ENCODE results near the gene IRAK2.

Gene IRAK2

DNA sequence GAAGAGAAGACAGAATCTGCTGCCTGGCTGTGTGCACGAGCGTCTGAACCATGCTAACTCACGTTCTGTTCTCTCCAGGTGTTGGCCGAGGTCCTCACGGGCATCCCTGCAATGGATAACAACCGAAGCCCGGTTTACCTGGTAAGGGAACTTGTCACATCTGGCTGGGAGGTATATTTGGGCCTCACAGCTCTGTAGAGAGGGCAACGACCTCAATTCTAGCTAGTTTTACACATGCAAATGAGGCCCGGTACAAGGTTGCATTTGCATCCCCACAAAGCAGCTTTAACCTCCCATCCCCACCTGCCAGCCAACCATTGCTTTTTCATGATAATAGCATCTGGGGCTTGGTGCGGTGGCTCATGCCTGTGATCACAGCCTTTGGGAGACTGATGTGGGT is 61.6 kb downstream of the IRAK2 start:
- TF ChIP-seq, protein P1, sequence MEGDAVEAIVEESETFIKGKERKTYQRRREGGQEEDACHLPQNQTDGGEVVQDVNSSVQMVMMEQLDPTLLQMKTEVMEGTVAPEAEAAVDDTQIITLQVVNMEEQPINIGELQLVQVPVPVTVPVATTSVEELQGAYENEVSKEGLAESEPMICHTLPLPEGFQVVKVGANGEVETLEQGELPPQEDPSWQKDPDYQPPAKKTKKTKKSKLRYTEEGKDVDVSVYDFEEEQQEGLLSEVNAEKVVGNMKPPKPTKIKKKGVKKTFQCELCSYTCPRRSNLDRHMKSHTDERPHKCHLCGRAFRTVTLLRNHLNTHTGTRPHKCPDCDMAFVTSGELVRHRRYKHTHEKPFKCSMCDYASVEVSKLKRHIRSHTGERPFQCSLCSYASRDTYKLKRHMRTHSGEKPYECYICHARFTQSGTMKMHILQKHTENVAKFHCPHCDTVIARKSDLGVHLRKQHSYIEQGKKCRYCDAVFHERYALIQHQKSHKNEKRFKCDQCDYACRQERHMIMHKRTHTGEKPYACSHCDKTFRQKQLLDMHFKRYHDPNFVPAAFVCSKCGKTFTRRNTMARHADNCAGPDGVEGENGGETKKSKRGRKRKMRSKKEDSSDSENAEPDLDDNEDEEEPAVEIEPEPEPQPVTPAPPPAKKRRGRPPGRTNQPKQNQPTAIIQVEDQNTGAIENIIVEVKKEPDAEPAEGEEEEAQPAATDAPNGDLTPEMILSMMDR (IDR thresholded peaks at IDR 0.05; ENCODE audit: control extremely low read depth, extremely low read depth, low read depth, missing control alignments): no peak
- POLR2A ChIA-PET: no interaction called here
- CTCF ChIA-PET: interaction anchor here (0.7 to 1.5 kb wide), 9 partner anchors 12 to 239 kb away, joined by 3 to 6 read pairs (median 3); no protein-coding TSS in a partner anchor
- DNase-seq (ENCODE audit: extremely low spot score): no peak

DNA sequence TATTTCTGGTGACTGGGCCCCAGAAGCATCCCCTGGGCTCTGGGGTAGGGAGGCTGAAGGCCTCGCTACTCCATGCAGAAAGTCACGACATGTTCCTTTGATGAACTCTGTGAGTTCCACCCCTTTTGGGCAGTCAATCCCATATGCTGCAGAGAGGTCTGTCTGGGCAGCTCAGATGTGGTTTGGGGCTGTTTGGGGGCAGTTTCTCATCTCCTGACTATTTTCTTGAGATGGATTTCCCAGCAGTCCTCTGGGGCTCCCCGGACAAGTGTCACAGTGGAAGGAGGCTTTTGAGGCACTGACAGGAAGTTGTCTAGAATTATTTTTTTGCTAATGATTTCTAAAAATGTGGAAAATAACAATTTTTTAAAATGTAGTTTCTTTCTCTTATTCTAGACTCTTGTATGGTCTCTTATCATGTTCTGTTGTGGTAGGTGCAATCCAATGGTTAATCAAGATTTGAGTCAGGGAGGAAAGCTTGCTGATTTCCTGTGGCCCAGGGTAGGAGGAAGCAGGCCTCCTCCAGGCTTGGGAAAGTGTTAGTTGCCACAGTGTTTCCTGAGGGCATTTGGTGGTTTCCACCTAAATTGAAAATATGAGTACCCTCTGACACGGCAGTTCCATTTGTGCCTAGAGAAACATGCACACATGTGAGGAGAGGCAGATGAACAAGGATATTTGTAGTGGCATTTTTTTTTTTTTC is 63.7 kb downstream of the IRAK2 start:
- TF ChIP-seq, protein P1 (IDR thresholded peaks at IDR 0.05; ENCODE audit: control extremely low read depth, extremely low read depth, low read depth, missing control alignments): no peak
- ChIA-PET CTCF (interaction anchor here (1.0 to 1.2 kb wide), 2 partner anchors 9 to 33 kb away, joined by 3 read pairs; no protein-coding TSS in a partner anchor), POLR2A (no interaction called here)
- DNase-seq (ENCODE audit: extremely low spot score): no peak

DNA sequence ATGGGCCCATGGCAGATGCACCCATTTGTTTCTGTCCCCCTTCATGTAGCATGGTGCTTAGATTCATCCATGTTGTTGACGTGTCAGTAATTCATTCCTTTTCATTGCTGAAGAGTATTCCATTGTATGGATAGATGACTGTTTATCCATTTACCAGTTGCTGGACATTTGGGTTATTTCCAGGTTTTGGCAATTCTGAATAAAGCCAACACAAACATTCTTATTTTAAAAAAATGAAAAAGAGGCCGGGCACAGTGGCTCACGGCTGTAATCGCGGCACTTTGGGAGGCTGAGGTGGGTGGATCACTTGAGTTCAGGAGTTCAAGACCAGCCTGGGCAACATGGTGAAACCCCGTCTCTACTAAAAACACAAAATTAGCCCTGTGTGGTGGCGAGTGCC is 64.9 kb downstream of the IRAK2 start:
- CTCF ChIA-PET: interaction anchor here (1.7 to 2.1 kb wide), 2 partner anchors 12 to 18 kb away, joined by 4 to 8 read pairs; no protein-coding TSS in a partner anchor
- TF ChIP-seq, protein P1 (IDR thresholded peaks at IDR 0.05; ENCODE audit: control extremely low read depth, extremely low read depth, low read depth, missing control alignments): no peak
- POLR2A ChIA-PET: no interaction called here
- no peak for DNase-seq (ENCODE audit: extremely low spot score)

DNA sequence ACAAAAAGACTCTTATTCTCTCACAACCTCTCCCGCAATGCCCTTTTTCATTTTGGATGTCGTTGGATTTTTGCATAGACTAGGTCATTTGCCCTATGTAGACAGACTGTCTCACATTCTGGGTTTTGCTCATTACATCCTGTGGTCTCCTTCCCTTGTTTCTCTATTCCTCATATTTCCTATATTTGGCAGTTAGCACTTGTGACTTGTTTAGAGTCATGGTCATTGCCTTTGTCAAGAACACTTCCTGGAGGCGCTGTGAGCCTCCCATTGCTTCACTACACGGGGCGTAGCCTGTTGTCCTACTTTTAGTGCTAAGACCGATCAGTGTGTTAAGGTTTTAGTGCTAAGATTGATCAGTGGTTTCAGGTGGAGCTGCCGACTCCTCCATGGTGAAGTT is 67.4 kb downstream of the IRAK2 start:
- ChIA-PET CTCF (interaction anchor here (0.8 to 1.4 kb wide), 2 partner anchors 9 to 39 kb away, joined by 3 read pairs; no protein-coding TSS in a partner anchor), POLR2A (interaction anchor here (0.6 kb wide), 1 partner anchor 103 kb away, joined by 6 read pairs; no protein-coding TSS in a partner anchor)

DNA sequence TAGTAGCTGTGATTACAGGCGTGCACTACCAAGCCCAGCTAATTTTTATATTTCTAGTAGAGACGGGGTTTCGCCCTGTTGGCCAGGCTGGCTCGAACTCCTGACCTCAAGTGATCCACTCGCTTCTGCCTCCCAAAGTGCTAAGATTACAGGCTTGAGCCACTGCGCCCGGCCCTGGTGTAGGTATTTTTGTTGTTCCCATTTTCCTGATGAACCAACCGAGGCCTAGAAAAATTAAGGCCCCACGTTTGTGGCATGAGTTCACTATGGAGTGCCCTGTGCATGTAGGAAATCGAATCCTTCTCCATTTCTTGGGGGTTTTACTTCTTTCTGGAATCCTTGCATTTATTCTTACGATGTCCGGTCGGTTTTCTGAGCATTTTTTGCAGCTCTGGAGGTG is 69.3 kb downstream of the IRAK2 start:
- ChIA-PET CTCF (interaction anchor here (1.0 kb wide), 1 partner anchor 9 kb away, joined by 3 read pairs; no protein-coding TSS in a partner anchor), POLR2A (no interaction called here)
- no peak for DNase-seq (ENCODE audit: extremely low spot score)
- TF ChIP-seq, protein P1 (IDR thresholded peaks at IDR 0.05; ENCODE audit: control extremely low read depth, extremely low read depth, low read depth, missing control alignments): no peak

More for the DNA sequence above, 67.4 kb downstream of the IRAK2 start:
- TF ChIP-seq, protein P1 (IDR thresholded peaks at IDR 0.05; ENCODE audit: control extremely low read depth, extremely low read depth, low read depth, missing control alignments): no peak
- DNase-seq (ENCODE audit: extremely low spot score): peak; percentile 41

DNA sequence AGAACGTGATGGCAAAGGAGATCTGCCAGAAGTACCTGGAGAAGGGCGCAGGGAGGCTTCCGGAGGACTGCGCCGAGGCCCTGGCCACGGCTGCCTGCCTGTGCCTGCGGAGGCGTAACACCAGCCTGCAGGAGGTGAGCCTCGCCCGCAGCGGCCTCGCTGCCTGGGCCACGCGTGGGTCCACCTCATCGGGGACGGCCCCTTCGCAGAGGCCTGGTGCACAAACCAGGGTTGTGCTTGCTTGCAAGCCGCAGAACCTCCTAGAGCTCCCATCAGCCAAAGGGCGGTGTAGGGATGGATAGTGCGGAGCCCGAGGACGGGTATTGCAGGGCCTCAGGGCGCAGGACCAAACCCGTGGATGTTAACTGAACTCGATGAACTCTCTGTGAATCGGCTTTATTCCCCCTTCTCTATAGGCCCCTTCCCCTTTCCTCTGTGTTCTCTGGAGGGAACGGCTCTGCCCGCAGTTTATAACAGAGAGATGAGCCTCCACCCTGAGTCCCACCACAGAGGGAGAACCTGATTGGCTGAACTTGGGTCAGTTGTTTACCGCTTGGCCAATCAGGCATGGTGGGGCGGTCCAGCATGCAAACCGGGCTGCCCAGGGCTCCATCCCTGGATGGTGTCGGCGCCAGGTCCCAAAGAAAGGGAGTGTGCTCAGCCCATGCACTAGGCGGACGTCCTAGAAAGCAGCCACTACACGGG is 70.0 kb downstream of the IRAK2 start:
- POLR2A ChIA-PET: no interaction called here
- TF ChIP-seq, protein P1 (IDR thresholded peaks at IDR 0.05; ENCODE audit: control extremely low read depth, extremely low read depth, low read depth, missing control alignments): no peak
- DNase-seq (ENCODE audit: extremely low spot score): no peak
- CTCF ChIA-PET: interaction anchor here (1.3 kb wide), 1 partner anchor 28 kb away, joined by 3 read pairs; no protein-coding TSS in a partner anchor
